GM12891 (cell line): ENCODE measurements around the gene DDX39B.

Experiments
- DNase-seq: peaks from one replicate; pipeline ENCODE4 v3.0.0; 2011; ENCODE audit warnings: low spot score; ENCODE audit not compliant: insufficient read length
- FAIRE-seq: peaks from 2 replicates; lab custom pipeline; 2011; peaks lifted over from hg19 to GRCh38; lab: Jason Lieb, UNC
- PAX5 ChIP-seq: IDR thresholded peaks from 2 replicates; pipeline ENCODE4 v1.6.1; 2011; ENCODE audit warnings: low read length, moderate library complexity, mild to moderate bottlenecking; ENCODE audit not compliant: insufficient read depth, severe bottlenecking
- POLR2A ChIP-seq: IDR thresholded peaks from 2 replicates; pipeline ENCODE4 v1.6.1; 2011; ENCODE audit warnings: low read depth, low read length, control low read depth
- POLR2AphosphoS5 ChIP-seq: IDR thresholded peaks from 2 replicates; pipeline ENCODE4 v1.6.1; 2011; ENCODE audit warnings: low read depth, low read length, control low read depth
- POU2F2 ChIP-seq: IDR thresholded peaks from 2 replicates; pipeline ENCODE4 v1.6.1; 2011; ENCODE audit warnings: low read depth, mild to moderate bottlenecking, control low read depth, low read length, moderate library complexity
- SPI1 ChIP-seq: IDR thresholded peaks from 2 replicates; pipeline ENCODE4 v1.6.1; 2011; ENCODE audit warnings: low read depth, low read length, control low read depth
- TAF1 ChIP-seq: IDR thresholded peaks from 2 replicates; pipeline ENCODE4 v1.6.1; 2011; ENCODE audit warnings: low read depth, low read length, control low read depth

The DDX39B gene

GRCh38 chr6:31575952-31576685 lies 34.3 kb upstream of the DDX39B start:
- FAIRE-seq (no peak), DNase-seq (no peak)
- TF ChIP-seq TAF1 (no peak), POU2F2 (no peak), POLR2AphosphoS5 (no peak; the same call in 1 of the 2 replicates), PAX5 (no peak), SPI1 (no peak), POLR2A (no peak)

- peak; percentile 100 for TF ChIP-seq POLR2AphosphoS5
- peak; percentile 100 for TF ChIP-seq POLR2A
- TF ChIP-seq POU2F2: peak; percentile 95
- TF ChIP-seq PAX5: no peak
- peak; percentile 92 for TF ChIP-seq TAF1
- peak; percentile 63 for TF ChIP-seq SPI1
- DNase-seq: peak; percentile 66
- FAIRE-seq: peak; percentile 95
These were observed 33.6 kb upstream of the DDX39B start, which contains the start of gene TNF for GRCh38 chr6:31575335-31575901. Gene TNF, plus strand, starts transcription at chr6:31575565. Its CDS starts 177 bp downstream, at chr6:31575742.

- DNase-seq (no peak), FAIRE-seq (no peak)
- TF ChIP-seq POLR2AphosphoS5: peak; percentile 26; the same call in 1 of the 2 replicates
- peak; percentile 40; the same call in 1 of the 2 replicates for TF ChIP-seq POU2F2
- peak; percentile 22; the same call in 1 of the 2 replicates for TF ChIP-seq POLR2A
- TF ChIP-seq TAF1: no peak
- no peak for TF ChIP-seq PAX5
These were observed 32.6 kb upstream of the DDX39B start for GRCh38 chr6:31574106-31575061.

- DNase-seq: no peak
- FAIRE-seq: no peak
- no peak for TF ChIP-seq TAF1
These were observed 31.7 kb upstream of the DDX39B start for GRCh38 chr6:31573239-31574105.

- FAIRE-seq (peak; percentile 91), DNase-seq (no peak)
- peak; percentile 88 for TF ChIP-seq POLR2AphosphoS5
- peak; percentile 23; the same call in 1 of the 2 replicates for TF ChIP-seq SPI1
- TF ChIP-seq POU2F2: peak; percentile 67
- no peak for TF ChIP-seq PAX5
- peak; percentile 30; the same call in 1 of the 2 replicates for TF ChIP-seq TAF1
- TF ChIP-seq POLR2A: peak; percentile 88
These were observed 30.5 kb upstream of the DDX39B start, which contains the start of gene LTA for GRCh38 chr6:31572041-31572911. Gene LTA, plus strand, starts transcription at chr6:31572289. Its CDS starts 454 bp downstream, at chr6:31572743.

- DNase-seq: no peak
- peak; percentile 33 for FAIRE-seq
- TF ChIP-seq POLR2AphosphoS5 (no peak), POU2F2 (no peak), PAX5 (no peak), POLR2A (no peak), TAF1 (no peak), SPI1 (no peak)
These were observed 28.2 kb upstream of the DDX39B start for GRCh38 chr6:31569861-31570536.

GRCh38 chr6:31568537-31568961 lies 26.7 kb upstream of the DDX39B start:
- DNase-seq (no peak), FAIRE-seq (peak; percentile 99)
- TF ChIP-seq POLR2AphosphoS5 (0 out of 2 replicates have a peak, but pooled peaks have one; percentile 29), POLR2A (peak; percentile 38; the same call in 1 of the 2 replicates), SPI1 (peak; percentile 70), TAF1 (no peak), PAX5 (no peak), POU2F2 (peak; percentile 73)
